A549 treated with GW870086 at 1 μM for 4 hours (cell line): Measurements from ENCODE around the gene SGF29. TPM values are rescaled to one million over a fixed set of nuclear protein-coding genes. Genes with fewer than 3 reads are reported as not detected.

ENCODE experiments used
- total RNA-seq: library from RNA; stranded (reverse); fragments of 200-300 nt; extraction: Qiagen RNA extraction; gene quantifications from 5 replicates; pipeline ENCODE4 v1.2.3, GENCODE V29; 2022; ENCODE audit warnings: low read depth

Gene SGF29
- 19.9 to 24.2 TPM (median 21.9 TPM) in 5 replicates for total RNA-seq

DNA sequence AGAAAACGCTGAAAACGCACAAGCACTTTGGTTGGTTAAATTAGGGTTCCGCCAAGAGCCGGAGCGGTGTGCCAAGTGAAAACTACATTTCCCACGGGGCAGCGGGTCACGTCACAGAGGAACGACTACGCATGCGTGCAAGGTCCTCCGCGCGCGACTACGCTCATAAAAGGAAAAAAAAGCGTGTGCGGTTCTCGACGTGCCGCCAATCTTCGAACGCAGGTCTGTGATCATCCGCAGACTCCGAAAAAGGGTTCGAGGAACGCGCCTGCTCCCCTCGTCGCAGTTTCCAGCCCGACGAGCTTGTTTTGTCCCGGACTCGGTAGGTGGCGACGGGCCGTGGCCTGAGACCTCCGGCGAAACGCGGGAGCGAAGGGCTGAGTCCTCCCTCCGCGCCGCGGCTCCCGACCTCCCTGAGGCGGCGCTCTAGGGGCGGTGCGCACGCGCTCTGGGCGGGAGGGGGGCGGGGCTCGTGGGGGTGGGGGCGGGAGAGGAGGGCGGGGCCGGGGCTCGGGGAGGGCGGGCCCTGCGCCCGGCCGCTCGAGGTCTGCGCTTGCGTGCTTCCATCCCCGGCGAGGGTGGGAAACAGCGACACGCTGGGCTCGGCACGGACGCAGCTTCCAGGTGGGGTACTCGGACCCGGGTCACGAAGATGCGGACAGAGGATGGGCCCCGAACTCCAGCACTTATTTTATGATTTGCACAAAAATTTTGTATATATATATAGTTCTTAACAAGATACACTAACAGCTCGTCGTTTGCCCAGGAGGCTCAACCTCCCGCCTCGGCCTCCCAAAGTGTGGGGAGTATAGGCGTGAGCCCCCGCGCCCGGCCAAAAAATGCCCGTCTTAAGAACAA lies at the start of gene SGF29:
Gene SGF29 (plus strand): TSS at position 145 of the 858 bp plus-strand sequence. CDS start 27,150 bp downstream, outside the sequence.

DNA sequence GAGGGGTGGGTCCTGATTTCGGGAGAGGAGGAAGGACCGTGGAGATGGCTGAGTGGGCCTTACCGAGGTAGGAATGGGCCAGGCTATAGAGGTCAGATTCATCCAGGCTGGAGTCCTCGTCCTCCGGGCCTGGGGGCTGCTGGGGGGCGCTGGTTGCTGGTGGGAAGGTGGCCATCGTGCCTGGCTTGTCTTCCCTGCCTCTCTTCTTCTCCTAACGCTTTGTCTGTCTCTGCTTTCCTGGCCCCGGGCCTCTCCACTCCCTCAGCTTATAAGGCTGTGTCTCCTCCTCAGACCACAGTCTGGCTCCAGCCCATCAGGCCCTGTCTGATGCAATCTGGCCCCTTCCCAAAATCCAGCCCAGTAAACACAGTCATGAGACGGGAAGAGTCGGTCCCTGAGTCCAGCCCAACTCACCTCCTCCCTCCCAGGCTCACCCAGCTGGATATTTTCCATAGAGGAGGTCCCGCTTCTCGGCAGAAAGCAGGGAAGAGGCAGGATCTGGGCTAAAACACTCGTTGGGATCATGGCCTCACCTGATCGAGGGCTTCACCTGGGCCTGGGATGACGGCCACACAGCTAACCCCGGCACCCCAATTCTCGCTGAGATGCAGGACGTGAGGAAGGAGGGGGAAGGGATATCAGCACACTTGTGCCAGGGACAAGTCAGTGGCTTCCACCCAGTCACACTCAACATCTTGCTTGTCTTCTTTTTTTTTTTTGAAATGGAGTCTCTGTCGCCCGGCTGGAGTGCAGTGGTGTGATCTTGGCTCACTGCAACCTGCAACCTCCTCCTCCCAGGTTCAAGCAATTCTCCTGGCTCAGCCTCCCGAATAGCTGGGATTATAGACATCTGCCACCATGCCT lies 14.8 kb upstream of the SGF29 start, which contains the start of gene NUPR1:
Gene NUPR1 (minus strand): TSS at position 242 of the 864 bp plus-strand sequence. CDS start 67 bp downstream, at position 175.

DNA sequence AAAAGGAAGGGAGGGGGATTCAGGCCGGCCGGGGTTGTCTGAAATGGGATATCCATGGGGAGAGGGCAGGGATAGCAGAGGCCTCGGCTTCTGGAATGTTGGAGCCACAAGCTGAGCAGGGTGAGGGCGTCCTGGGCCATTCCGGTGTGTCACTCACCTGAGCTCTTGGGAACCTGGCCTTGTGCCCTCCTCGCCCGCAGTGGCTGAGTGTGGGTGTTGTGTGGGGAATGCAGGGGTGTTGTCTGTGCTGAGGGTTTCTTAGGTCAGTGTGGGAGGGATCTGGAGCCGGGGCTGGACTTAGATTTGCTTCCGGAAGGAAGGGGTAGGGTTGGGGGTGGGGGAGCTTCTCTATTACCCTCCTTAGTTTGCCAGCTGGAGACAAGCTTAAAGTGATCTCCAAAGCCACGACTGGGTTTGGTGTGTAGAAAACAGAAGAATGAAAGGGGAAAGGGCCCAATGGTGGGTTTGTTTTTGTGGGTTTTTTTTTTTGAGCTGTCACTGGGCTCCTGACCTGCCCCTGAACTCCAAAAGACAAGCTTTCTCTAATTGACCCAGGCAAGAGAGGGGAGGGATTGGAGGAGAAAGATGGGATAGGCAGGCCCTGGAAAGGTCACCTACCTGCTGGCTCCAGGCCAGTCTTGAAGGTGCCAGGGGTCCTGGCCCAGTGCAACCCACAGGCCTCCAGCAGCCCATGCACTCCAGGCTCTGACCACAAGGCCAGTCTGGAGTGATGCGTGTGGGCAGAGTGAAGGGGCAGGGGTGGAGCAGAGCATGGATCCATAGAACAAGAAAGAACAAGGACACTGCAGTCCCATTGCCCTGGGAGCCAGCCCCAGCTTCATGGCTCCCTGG lies 43.3 kb downstream of the SGF29 start, which contains the start of gene SULT1A2:
Gene SULT1A2 (minus strand): TSS at position 211 of the 852 bp plus-strand sequence. CDS start 1,120 bp downstream, outside the sequence.

GRCh38 chr16:28609631-28610594 lies 56.2 kb downstream of the SGF29 start, which contains the start of gene SULT1A1:
TSS of gene SULT1A1 (minus strand) at chr16:28610044. CDS start at chr16:28608855, 1,189 bp downstream.

DNA sequence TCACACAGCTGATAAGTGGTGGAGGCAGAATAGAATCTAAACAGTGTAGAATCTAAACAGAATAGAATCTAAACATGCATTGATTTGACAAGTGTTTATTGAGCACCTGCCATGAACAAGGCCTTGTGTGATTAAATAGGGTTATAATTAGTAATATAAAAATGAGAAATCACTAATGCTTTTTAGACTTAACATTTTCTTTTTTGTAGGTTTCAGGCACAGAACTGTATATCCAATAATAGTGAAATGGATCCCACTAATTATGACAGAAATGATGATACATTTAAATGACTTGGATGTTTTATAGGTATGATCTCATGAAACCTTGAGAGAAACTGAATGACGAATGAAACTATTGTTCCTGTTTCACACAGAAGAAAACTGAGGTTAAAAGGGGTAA lies 84.0 kb downstream of the SGF29 start, which contains the start of gene NPIPB8:
Gene NPIPB8 (plus strand): TSS at position 301 of the 400 bp plus-strand sequence. CDS start 296 bp downstream, outside the sequence.

Other genes with a start within 250 kb of the SGF29 start
- gene NPIPB6, start 190.4 kb upstream of the SGF29 start, total RNA-seq: 1.4 to 2.4 TPM (median 1.9 TPM) in 5 replicates
- gene EIF3CL, start 150.1 kb upstream of the SGF29 start, total RNA-seq: 64.0 to 133 TPM (median 75.6 TPM) in 5 replicates
- gene NPIPB7, start 81.6 kb upstream of the SGF29 start, total RNA-seq: 0.21 to 1.1 TPM (median 0.36 TPM) in 4 of 5 replicates, not detected in the other
- gene CLN3, start 61.8 kb upstream of the SGF29 start, total RNA-seq: 15.1 to 36.2 TPM (median 34.9 TPM) in 5 replicates
- gene APOBR, start 59.3 kb upstream of the SGF29 start, total RNA-seq: 0.03 to 0.09 TPM (median 0.07 TPM) in 4 of 5 replicates, not detected in the other
- gene IL27, start 47.1 kb upstream of the SGF29 start, total RNA-seq: not detected in 5 replicates
- 12.1 to 18.5 TPM (median 15.9 TPM) in 5 replicates for gene NUPR1, start 14.9 kb upstream of the SGF29 start, total RNA-seq
- gene SULT1A2, start 43.1 kb downstream of the SGF29 start, total RNA-seq: 0.15 to 0.18 TPM (median 0.16 TPM) in 3 of 5 replicates, not detected in the others
- gene SULT1A1, start 56.1 kb downstream of the SGF29 start, total RNA-seq: 4.7 to 6.1 TPM (median 5.4 TPM) in 5 replicates
- gene NPIPB8, start 84.1 kb downstream of the SGF29 start, total RNA-seq: 0.39 to 0.72 TPM (median 0.46 TPM) in 4 of 5 replicates, not detected in the other
- 188 to 398 TPM (median 344 TPM) in 5 replicates for gene EIF3C, start 157.5 kb downstream of the SGF29 start, total RNA-seq
- 1.3 to 1.7 TPM (median 1.4 TPM) in 5 replicates for gene NPIPB9, start 197.9 kb downstream of the SGF29 start, total RNA-seq